NCI-H2227 (cell line): ENCODE data around the gene CCSER1.
"Not testable (repeated sequence)": the region's sequence is repeated elsewhere in the genome, so short reads cannot be mapped to it uniquely, and the experiment has no call there.

ENCODE experiments used
- DNase-seq: peaks from one replicate; lab custom pipeline; 2025; ENCODE audit not compliant: unreplicated experiment; lab: John Stamatoyannopoulos, UW

CCSER1 gene

DNA sequence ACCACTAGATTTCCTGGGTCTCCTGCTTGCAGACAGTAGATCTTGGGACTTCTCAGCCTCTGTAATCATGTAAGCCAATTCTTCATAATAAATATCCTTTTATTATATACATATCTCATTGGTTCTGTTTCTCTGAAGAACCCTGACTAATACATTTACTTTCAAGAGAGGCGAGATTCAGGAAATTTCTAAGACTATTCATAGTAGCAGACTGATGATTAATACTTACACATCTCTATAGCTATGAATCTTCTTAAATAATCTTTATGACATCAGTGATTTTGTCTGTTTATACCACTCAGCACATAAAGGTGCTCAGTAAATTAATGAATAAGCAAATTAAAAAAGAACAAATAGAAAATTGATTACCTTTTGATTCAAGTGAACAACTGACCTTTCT, 1494.3 kb downstream of the CCSER1 start:
- no peak for DNase-seq

- DNase-seq, result no peak
These were observed 1495.9 kb downstream of the CCSER1 start for GRCh38 chr4:91622925-91623602.

DNA sequence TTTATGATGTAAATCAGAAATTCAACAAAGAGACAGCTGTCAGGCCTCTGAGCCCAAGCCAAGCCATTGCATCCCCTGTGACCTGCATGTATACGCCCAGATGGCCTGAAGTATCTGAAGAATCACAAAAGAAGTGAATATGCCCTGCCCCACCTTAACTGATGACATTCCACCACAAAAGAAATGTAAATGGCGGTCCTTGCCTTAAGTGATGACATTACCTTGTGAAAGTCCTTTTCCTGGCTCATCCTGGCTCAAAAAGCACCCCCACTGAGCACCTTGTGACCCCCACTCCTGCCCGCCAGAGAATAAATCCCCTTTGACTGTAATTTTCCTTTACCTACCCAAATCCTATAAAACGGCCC, 1496.4 kb downstream of the CCSER1 start:
- not testable (repeated sequence) for DNase-seq

DNA sequence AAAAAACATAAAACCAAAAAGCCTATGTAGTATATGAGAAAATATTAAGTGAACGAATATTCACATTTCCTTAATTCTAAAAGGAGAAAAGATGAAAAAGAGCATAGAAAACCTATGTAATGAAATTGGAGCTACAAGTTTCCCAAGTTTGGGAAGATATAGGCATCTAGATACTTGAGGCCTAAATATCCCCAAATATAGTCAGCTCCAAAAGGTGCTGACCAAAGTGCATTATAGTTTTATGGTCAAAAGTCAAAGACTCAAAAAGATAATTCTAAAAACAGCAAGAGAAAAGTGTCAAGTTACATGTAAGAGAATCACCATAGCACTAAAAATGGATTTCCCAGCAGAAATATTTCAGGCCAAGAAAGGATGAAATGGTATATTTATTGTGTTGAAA, 1502.9 kb downstream of the CCSER1 start:
- no peak for DNase-seq

- no peak for DNase-seq
These were observed 1503.6 kb downstream of the CCSER1 start for GRCh38 chr4:91630764-91631163.

- no peak for DNase-seq
These were observed 1504.1 kb downstream of the CCSER1 start for GRCh38 chr4:91631335-91631734.

GRCh38 chr4:91636083-91636482, 1508.9 kb downstream of the CCSER1 start:
- no peak for DNase-seq
